Measurements from ENCODE around the gene PALLD. TPM values are rescaled to one million over a fixed set of nuclear protein-coding genes. Genes with fewer than 3 reads are reported as not detected.

The PALLD gene
- total RNA-seq, 4 donors from 2014 or later = 1,903 to 3,507 (median 2,130) TPM

DNA sequence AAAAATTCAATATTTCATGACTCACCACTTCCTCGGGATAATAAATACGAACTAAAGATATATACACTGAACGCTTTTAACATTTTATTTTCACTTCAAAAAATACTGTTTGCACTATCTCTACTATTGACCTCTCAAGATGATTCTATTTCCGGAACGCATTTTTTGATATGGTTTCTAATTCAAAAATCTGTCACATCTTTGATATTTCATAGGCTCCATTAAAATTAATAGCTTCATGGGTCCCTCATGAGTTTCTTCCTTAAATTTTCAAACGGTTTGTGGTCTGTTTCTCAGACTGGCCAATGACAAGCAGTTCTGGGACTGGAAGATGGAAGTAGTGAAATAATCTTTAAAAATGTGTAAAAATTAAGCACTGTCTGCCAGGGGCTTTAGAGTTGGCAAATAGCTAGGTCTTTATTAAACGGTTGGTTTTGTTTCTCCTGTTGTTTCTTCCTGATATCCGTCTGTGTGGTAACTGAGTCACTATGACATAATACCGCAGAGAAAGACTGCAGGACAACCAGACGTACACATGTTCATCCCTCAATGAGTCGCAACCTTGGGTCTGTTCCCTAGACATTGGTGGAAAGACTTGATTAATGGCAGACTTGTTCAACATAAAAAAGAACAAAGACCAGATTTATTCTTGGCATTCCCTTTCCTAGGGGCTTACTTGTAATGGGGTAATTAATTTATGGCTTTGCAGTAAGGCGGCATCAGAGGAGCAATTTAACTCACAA, 133.8 kb downstream of the PALLD start:
- WGBS = 68% methylated on average over 12 of the region's 12 CpGs
- TF ChIP-seq EP300 (IDR thresholded peaks at IDR 0.05) = no peak
- no peak for TF ChIP-seq POLR2A (IDR thresholded peaks at IDR 0.05; ENCODE audit: low read depth)
- no peak for TF ChIP-seq POLR2AphosphoS5 (IDR thresholded peaks at IDR 0.05)
- TF ChIP-seq, protein P1, sequence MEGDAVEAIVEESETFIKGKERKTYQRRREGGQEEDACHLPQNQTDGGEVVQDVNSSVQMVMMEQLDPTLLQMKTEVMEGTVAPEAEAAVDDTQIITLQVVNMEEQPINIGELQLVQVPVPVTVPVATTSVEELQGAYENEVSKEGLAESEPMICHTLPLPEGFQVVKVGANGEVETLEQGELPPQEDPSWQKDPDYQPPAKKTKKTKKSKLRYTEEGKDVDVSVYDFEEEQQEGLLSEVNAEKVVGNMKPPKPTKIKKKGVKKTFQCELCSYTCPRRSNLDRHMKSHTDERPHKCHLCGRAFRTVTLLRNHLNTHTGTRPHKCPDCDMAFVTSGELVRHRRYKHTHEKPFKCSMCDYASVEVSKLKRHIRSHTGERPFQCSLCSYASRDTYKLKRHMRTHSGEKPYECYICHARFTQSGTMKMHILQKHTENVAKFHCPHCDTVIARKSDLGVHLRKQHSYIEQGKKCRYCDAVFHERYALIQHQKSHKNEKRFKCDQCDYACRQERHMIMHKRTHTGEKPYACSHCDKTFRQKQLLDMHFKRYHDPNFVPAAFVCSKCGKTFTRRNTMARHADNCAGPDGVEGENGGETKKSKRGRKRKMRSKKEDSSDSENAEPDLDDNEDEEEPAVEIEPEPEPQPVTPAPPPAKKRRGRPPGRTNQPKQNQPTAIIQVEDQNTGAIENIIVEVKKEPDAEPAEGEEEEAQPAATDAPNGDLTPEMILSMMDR (IDR thresholded peaks at IDR 0.05) = no peak
- intact Hi-C loops (cut with DNase I) = loop anchor here (5.0 kb wide), 2 partner anchors 43 to 77 kb away; no protein-coding TSS in a partner anchor
- Histone ChIP-seq H3K27me3 (no peaks in the 10 kb centered on the region), H3K4me1 (peaks cover 28 to 41% (median 31%) of the 10 kb centered on the region in 4 donors), H3K27ac (replicated peaks in 1 of 4) (peak overlapping the region; percentile 73 to 77 (median 76)), H3K4me3 (peak overlapping the region; percentile 58 to 74 (median 64)), H3K9me3 (no peaks in the 10 kb centered on the region), H3K36me3 (no peaks in the 10 kb centered on the region)
- no peak for DNase-seq (ENCODE audit: extremely low spot score)

- H3K36me3 ChIP-seq = no peaks in the 10 kb centered on the region
- TF ChIP-seq EP300 (IDR thresholded peaks at IDR 0.05) = no peak
- TF ChIP-seq POLR2A (IDR thresholded peaks at IDR 0.05; ENCODE audit: low read depth) = no peak
- peak; percentile 35 to 53 for TF ChIP-seq POLR2AphosphoS5 (IDR thresholded peaks at IDR 0.05)
- TF ChIP-seq, protein P1 (IDR thresholded peaks at IDR 0.05) = peak; percentile 34 to 66 (median 44)
- H3K27ac ChIP-seq (replicated peaks in 1 of 4) = peak overlapping the region; percentile 73 to 77 (median 76)
- no peaks in the 10 kb centered on the region for H3K27me3 ChIP-seq
- H3K9me3 ChIP-seq = no peaks in the 10 kb centered on the region
- peak overlapping the region; percentile 58 to 74 (median 64) for H3K4me3 ChIP-seq
- intact Hi-C loops (cut with DNase I) = loop anchor here (5.0 kb wide), 2 partner anchors 44 to 76 kb away; no protein-coding TSS in a partner anchor
- H3K4me1 ChIP-seq = peaks cover 35 to 48% (median 36%) of the 10 kb centered on the region in 4 donors
- DNase-seq (ENCODE audit: extremely low spot score) = no peak
- WGBS = 0% methylated on average over 27 of the region's 55 CpGs
These were observed 134.7 kb downstream of the PALLD start for GRCh38 chr4:168631241-168632162.

DNA sequence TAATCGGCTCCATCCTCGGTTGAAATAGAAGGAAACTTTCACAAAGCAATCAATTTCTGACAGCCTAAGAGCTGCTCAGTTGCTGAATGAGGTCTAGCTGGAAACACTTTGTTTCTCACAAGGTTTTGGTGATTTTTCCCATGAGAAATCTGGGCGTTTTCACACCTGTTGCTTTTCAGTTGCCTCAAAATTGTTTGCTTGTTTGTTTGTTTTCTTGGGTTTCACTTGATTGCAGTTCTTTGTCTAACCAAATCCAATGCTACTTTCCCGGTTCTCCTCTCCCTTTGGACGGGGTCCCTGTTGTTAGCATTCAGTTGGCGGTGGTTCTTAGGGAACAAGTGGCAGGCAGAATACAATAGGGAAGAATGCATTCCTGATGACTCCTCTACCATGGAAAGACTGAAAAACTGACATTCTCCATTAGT, 135.5 kb downstream of the PALLD start:
- 18% methylated on average over 6 of the region's 6 CpGs for WGBS
- TF ChIP-seq POLR2A (IDR thresholded peaks at IDR 0.05; ENCODE audit: low read depth) (no peak), POLR2AphosphoS5 (IDR thresholded peaks at IDR 0.05) (no peak), EP300 (IDR thresholded peaks at IDR 0.05) (no peak)
- TF ChIP-seq, protein P1 (IDR thresholded peaks at IDR 0.05) = no peak
- H3K9me3 ChIP-seq = no peaks in the 10 kb centered on the region
- peak overlapping the region; percentile 58 to 74 (median 64) for H3K4me3 ChIP-seq
- H3K4me1 ChIP-seq = peaks cover 35 to 56% (median 43%) of the 10 kb centered on the region in 4 donors
- no peaks in the 10 kb centered on the region for H3K36me3 ChIP-seq
- intact Hi-C loops (cut with DNase I) = loop anchor here (5.0 kb wide), 2 partner anchors 45 to 75 kb away; no protein-coding TSS in a partner anchor
- H3K27me3 ChIP-seq = no peaks in the 10 kb centered on the region
- no peak for DNase-seq (ENCODE audit: extremely low spot score)
- peak overlapping the region; percentile 73 to 77 (median 76) for H3K27ac ChIP-seq (replicated peaks in 1 of 4)

DNA sequence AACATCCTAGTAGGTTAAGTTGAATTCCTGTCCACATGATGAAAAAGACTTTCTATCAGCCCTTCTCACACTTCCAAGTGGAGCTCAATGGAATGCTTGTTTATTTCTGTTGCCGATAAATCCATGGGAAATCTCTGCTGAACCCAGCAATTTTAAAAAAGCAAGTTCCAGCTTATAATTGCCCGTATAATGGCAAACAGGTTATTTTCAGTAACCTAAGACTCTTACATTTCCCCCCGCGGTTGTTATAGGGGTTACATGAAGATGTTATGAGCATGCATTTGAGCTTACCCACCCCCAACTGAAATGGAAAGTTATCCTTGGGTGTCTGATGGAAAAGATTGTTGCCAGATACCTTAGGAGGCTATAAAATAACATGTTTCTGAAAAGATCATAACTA, 136.2 kb downstream of the PALLD start:
- H3K4me3 ChIP-seq = peak overlapping the region; percentile 58 to 74 (median 64)
- H3K36me3 ChIP-seq = no peaks in the 10 kb centered on the region
- intact Hi-C loops (cut with DNase I) = loop anchor here (5.0 kb wide), 2 partner anchors 46 to 74 kb away; no protein-coding TSS in a partner anchor
- peak overlapping the region in 2 of 4 donors; percentile 75 to 77 for H3K27ac ChIP-seq (replicated peaks in 1 of 4)
- peaks cover 35 to 59% (median 45%) of the 10 kb centered on the region in 4 donors for H3K4me1 ChIP-seq
- no peak for DNase-seq (ENCODE audit: extremely low spot score)
- no peak for TF ChIP-seq EP300 (IDR thresholded peaks at IDR 0.05)
- 34% methylated on average over 4 of the region's 4 CpGs for WGBS
- H3K27me3 ChIP-seq = no peaks in the 10 kb centered on the region
- H3K9me3 ChIP-seq = no peaks in the 10 kb centered on the region
